Measurements from ENCODE around the gene INPP5A.

Gene INPP5A

GRCh38 chr10:132776186-132776585 is 238.6 kb downstream of the INPP5A start:
- DNase-seq (ENCODE audit: low spot score) = no peak
- TF ChIP-seq CTCF (IDR thresholded peaks at IDR 0.05; ENCODE audit: borderline replicate concordance, control extremely low read depth, extremely low read depth, insufficient read depth, missing control alignments) = no peak
- in situ Hi-C loops (cut with MboI; ENCODE audit: low sequenced_read_pairs, unreplicated experiment) = no loop called here

- no peak for DNase-seq (ENCODE audit: low spot score)
- in situ Hi-C loops (cut with MboI; ENCODE audit: low sequenced_read_pairs, unreplicated experiment) = no loop called here
- no peak for TF ChIP-seq CTCF (IDR thresholded peaks at IDR 0.05; ENCODE audit: borderline replicate concordance, control extremely low read depth, extremely low read depth, insufficient read depth, missing control alignments)
Measured at GRCh38 chr10:132776821-132777220, 239.2 kb downstream of the INPP5A start.

GRCh38 chr10:132777441-132777840 is 239.9 kb downstream of the INPP5A start:
- in situ Hi-C loops (cut with MboI; ENCODE audit: low sequenced_read_pairs, unreplicated experiment) = no loop called here
- no peak for DNase-seq (ENCODE audit: low spot score)
- no peak for TF ChIP-seq CTCF (IDR thresholded peaks at IDR 0.05; ENCODE audit: borderline replicate concordance, control extremely low read depth, extremely low read depth, insufficient read depth, missing control alignments)

- DNase-seq (ENCODE audit: low spot score) = no peak
- in situ Hi-C loops (cut with MboI; ENCODE audit: low sequenced_read_pairs, unreplicated experiment) = no loop called here
- TF ChIP-seq CTCF (IDR thresholded peaks at IDR 0.05; ENCODE audit: borderline replicate concordance, control extremely low read depth, extremely low read depth, insufficient read depth, missing control alignments) = no peak
Measured at GRCh38 chr10:132779549-132780294, 242.1 kb downstream of the INPP5A start.

GRCh38 chr10:132780356-132780755 is 242.8 kb downstream of the INPP5A start:
- no peak for TF ChIP-seq CTCF (IDR thresholded peaks at IDR 0.05; ENCODE audit: borderline replicate concordance, control extremely low read depth, extremely low read depth, insufficient read depth, missing control alignments)
- in situ Hi-C loops (cut with MboI; ENCODE audit: low sequenced_read_pairs, unreplicated experiment) = no loop called here
- no peak for DNase-seq (ENCODE audit: low spot score)

- in situ Hi-C loops (cut with MboI; ENCODE audit: low sequenced_read_pairs, unreplicated experiment) = no loop called here
- TF ChIP-seq CTCF (IDR thresholded peaks at IDR 0.05; ENCODE audit: borderline replicate concordance, control extremely low read depth, extremely low read depth, insufficient read depth, missing control alignments) = no peak
- no peak for DNase-seq (ENCODE audit: low spot score)
Measured at GRCh38 chr10:132781556-132781955, 244.0 kb downstream of the INPP5A start.

Measured in GM13976 (cell line).